DND-41 (cell line): ENCODE measurements around the gene PRKCB.

Experiments used
- CTCF ChIP-seq: IDR thresholded peaks from 2 replicates; pipeline ENCODE4 v1.5.1; 2012; ENCODE audit warnings: borderline replicate concordance, low read length, moderate library complexity, mild to moderate bottlenecking; ENCODE audit not compliant: poor library complexity, severe bottlenecking; ENCODE audit errors: extremely low read depth
- EZH2 ChIP-seq: IDR thresholded peaks from 3 replicates; pipeline ENCODE4 v1.6.1; 2012; ENCODE audit warnings: borderline replicate concordance, low read depth, mild to moderate bottlenecking, moderate library complexity, low read length, inconsistent platforms; ENCODE audit not compliant: severe bottlenecking

GRCh38 chr16:24053099-24053946, 217.5 kb downstream of the PRKCB start:
- TF ChIP-seq EZH2: no peak
- no peak for TF ChIP-seq CTCF
